ENCODE data around the gene ITPK1.

Gene ITPK1

GRCh38 chr14:92927349-92928257 is 188.1 kb downstream of the ITPK1 start:
- H3K4me3 ChIP-seq (replicated peaks in 1 of 2; ENCODE audit: low read depth in 2 of 2, low read length in 2 of 2): no peak overlapping the region
- TF ChIP-seq, protein P1, sequence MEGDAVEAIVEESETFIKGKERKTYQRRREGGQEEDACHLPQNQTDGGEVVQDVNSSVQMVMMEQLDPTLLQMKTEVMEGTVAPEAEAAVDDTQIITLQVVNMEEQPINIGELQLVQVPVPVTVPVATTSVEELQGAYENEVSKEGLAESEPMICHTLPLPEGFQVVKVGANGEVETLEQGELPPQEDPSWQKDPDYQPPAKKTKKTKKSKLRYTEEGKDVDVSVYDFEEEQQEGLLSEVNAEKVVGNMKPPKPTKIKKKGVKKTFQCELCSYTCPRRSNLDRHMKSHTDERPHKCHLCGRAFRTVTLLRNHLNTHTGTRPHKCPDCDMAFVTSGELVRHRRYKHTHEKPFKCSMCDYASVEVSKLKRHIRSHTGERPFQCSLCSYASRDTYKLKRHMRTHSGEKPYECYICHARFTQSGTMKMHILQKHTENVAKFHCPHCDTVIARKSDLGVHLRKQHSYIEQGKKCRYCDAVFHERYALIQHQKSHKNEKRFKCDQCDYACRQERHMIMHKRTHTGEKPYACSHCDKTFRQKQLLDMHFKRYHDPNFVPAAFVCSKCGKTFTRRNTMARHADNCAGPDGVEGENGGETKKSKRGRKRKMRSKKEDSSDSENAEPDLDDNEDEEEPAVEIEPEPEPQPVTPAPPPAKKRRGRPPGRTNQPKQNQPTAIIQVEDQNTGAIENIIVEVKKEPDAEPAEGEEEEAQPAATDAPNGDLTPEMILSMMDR (IDR thresholded peaks at IDR 0.05; ENCODE audit: low read depth, low read length): no peak
- no peak for DNase-seq (ENCODE audit: low read depth in 2 of 2)

DNA sequence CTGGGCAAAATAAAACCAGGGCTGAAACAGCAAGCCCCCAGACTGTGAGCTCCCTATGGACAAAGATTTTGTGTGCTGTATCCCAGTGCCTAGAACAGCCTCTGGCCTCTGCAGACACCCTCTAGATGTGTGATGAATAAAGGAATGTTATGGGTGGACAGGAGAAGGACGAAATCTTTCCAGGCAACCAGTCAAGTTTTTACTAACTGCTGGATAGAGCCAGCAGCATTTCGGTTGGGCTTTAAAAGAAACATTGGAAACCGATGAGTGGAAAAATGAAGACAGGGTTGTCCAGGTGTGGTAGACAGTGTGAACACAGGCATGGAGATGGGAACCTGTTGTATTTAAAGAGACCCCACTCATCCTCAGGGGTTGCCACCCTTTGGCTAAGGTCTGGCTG is 188.8 kb downstream of the ITPK1 start:
- no peak for DNase-seq (ENCODE audit: low read depth in 2 of 2)
- H3K4me3 ChIP-seq (replicated peaks in 1 of 2; ENCODE audit: low read depth in 2 of 2, low read length in 2 of 2): no peak overlapping the region
- TF ChIP-seq, protein P1 (IDR thresholded peaks at IDR 0.05; ENCODE audit: low read depth, low read length): no peak

- TF ChIP-seq, protein P1 (IDR thresholded peaks at IDR 0.05; ENCODE audit: low read depth, low read length): no peak
Observed at GRCh38 chr14:92926180-92926845, 189.4 kb downstream of the ITPK1 start.

GRCh38 chr14:92925446-92925845 is 190.3 kb downstream of the ITPK1 start:
- TF ChIP-seq, protein P1 (IDR thresholded peaks at IDR 0.05; ENCODE audit: low read depth, low read length): no peak
- H3K4me3 ChIP-seq (replicated peaks in 1 of 2; ENCODE audit: low read depth in 2 of 2, low read length in 2 of 2): no peak overlapping the region
- DNase-seq (ENCODE audit: low read depth in 2 of 2): no peak

More at GRCh38 chr14:92926180-92926845, 189.4 kb downstream of the ITPK1 start:
- DNase-seq (ENCODE audit: low read depth in 2 of 2): no peak
- no peak overlapping the region for H3K4me3 ChIP-seq (replicated peaks in 1 of 2; ENCODE audit: low read depth in 2 of 2, low read length in 2 of 2)

DNA sequence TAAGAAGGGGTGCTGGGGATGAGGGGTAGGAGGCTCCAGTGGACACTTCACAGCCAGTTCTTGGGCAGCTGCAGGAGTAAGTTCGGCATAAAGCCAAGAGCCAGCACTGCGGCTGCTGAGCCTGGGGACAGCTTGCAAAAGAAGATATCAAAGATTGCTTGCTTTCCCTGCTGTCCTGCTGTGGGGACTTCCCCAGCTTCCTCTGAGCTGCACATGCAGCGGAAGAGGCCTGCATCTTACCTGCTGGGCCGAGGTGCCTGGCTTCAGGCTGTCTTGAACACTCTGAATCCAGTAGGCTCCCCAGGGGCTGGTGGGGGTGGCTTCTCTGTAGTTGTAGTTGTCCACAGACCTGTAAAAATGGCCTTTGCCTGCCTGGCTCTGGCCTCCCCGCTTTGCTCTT is 191.5 kb downstream of the ITPK1 start:
- DNase-seq (ENCODE audit: low read depth in 2 of 2): no peak
- no peak overlapping the region for H3K4me3 ChIP-seq (replicated peaks in 1 of 2; ENCODE audit: low read depth in 2 of 2, low read length in 2 of 2)
- TF ChIP-seq, protein P1 (IDR thresholded peaks at IDR 0.05; ENCODE audit: low read depth, low read length): no peak

GRCh38 chr14:92923744-92924103 is 192.0 kb downstream of the ITPK1 start:
- no peak for DNase-seq (ENCODE audit: low read depth in 2 of 2)
- TF ChIP-seq, protein P1 (IDR thresholded peaks at IDR 0.05; ENCODE audit: low read depth, low read length): no peak
- H3K4me3 ChIP-seq (replicated peaks in 1 of 2; ENCODE audit: low read depth in 2 of 2, low read length in 2 of 2): no peak overlapping the region

Measured in cardiac fibroblast (primary cell).